ENCODE measurements around the gene RPL39. TPM values are rescaled to one million over a fixed set of nuclear protein-coding genes. Genes with fewer than 3 reads are reported as not detected.
A peak's percentile ranks its signal among the peaks of the same experiment; 100 is the strongest.

Gene RPL39
- total and polyA plus RNA-seq, 2 experiments from 2014 or later: 2,910 to 2,912 TPM

- H4K20me1 ChIP-seq (replicated peaks; ENCODE audit: insufficient read depth): no peaks in the 10 kb centered on the region
- Mint-ChIP-seq H3K9me3 (no peaks in the 10 kb centered on the region), H3K27me3 (ENCODE audit: insufficient read depth, low read depth, poor library complexity) (peaks cover 3% of the 10 kb centered on the region), H3K36me3 (ENCODE audit: low read depth) (peaks cover 33% of the 10 kb centered on the region), H3K27ac (no peak overlapping the region), H3K4me3 (no peak overlapping the region), H3K4me1 (no peaks in the 10 kb centered on the region)
- H2AFZ ChIP-seq: no peak overlapping the region
- H3K27me3 ChIP-seq (ENCODE audit: insufficient read depth): no peaks in the 10 kb centered on the region
- no peaks in the 10 kb centered on the region for H3K9me2 ChIP-seq (ENCODE audit: insufficient read depth)
- no peak overlapping the region for H3K4me2 ChIP-seq
- no peak for ATAC-seq
- no peak overlapping the region for H3K27ac ChIP-seq (ENCODE audit: low read depth)
- no peaks in the 10 kb centered on the region for H3K4me1 ChIP-seq (ENCODE audit: insufficient read depth)
- H3F3A ChIP-seq (replicated peaks; ENCODE audit: low read depth): no peaks in the 10 kb centered on the region
- H3K79me2 ChIP-seq (replicated peaks; ENCODE audit: insufficient read depth): no peaks in the 10 kb centered on the region
- H3K4me3 ChIP-seq: no peak overlapping the region
- H3K36me3 ChIP-seq (ENCODE audit: insufficient read depth): no peaks in the 10 kb centered on the region
- TF ChIP-seq ZNF114 (CRISPR knock-in tag; IDR thresholded peaks at IDR 0.05): no peak
- no peak for DNase-seq (ENCODE audit: low spot score)
These were observed 37.0 kb upstream of the RPL39 start for GRCh38 chrX:119828446-119828845.

DNA sequence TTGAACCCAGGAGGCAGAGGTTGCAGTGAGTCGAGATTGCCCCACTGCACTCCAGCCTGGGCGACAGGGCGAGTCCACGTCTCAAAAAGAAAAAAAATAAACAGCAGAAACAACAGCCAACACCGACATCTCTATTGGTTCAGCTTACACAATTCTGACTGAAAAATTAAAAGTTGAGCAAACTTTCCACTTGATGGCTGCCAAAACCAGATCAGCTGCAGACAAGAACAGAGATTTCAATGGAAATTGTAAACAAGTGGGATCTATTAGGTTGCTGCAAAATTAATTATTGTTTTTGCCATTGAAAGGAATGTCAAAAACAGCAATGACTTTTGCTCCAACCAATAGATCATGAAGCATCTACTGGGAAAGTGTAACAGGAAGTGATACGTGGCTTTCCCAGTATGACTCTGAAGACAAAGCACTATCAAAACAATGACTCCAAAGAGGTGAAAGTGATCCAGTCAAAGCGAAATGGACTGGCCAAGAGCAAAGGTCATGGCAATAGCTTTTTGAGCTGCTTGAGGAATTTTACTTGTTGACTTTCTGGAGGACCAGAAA is 35.0 kb upstream of the RPL39 start:
- no peaks in the 10 kb centered on the region for H3F3A ChIP-seq (replicated peaks; ENCODE audit: low read depth)
- no peaks in the 10 kb centered on the region for H3K4me1 Mint-ChIP-seq
- no peaks in the 10 kb centered on the region for H3K4me1 ChIP-seq (ENCODE audit: insufficient read depth)
- H3K79me2 ChIP-seq (replicated peaks; ENCODE audit: insufficient read depth): no peaks in the 10 kb centered on the region
- H3K9me2 ChIP-seq (ENCODE audit: insufficient read depth): no peaks in the 10 kb centered on the region
- no peak overlapping the region for H2AFZ ChIP-seq
- H4K20me1 ChIP-seq (replicated peaks; ENCODE audit: insufficient read depth): no peaks in the 10 kb centered on the region
- no peaks in the 10 kb centered on the region for H3K27me3 ChIP-seq (ENCODE audit: insufficient read depth)
- H3K36me3 ChIP-seq (ENCODE audit: insufficient read depth): no peaks in the 10 kb centered on the region
- DNase-seq (ENCODE audit: low spot score) (peak; percentile 5), ATAC-seq (no peak)
- H3K27me3 Mint-ChIP-seq (ENCODE audit: insufficient read depth, low read depth, poor library complexity): peaks cover 3% of the 10 kb centered on the region
- no peak overlapping the region for H3K4me2 ChIP-seq
- H3K4me3 ChIP-seq: no peak overlapping the region
- peaks cover 21% of the 10 kb centered on the region for H3K36me3 Mint-ChIP-seq (ENCODE audit: low read depth)
- no peak overlapping the region for H3K4me3 Mint-ChIP-seq
- no peak overlapping the region for H3K27ac Mint-ChIP-seq
- no peaks in the 10 kb centered on the region for H3K9me3 Mint-ChIP-seq
- no peak overlapping the region; the same call in 1 of the 2 replicates for H3K27ac ChIP-seq (ENCODE audit: low read depth)
- TF ChIP-seq, protein P1, sequence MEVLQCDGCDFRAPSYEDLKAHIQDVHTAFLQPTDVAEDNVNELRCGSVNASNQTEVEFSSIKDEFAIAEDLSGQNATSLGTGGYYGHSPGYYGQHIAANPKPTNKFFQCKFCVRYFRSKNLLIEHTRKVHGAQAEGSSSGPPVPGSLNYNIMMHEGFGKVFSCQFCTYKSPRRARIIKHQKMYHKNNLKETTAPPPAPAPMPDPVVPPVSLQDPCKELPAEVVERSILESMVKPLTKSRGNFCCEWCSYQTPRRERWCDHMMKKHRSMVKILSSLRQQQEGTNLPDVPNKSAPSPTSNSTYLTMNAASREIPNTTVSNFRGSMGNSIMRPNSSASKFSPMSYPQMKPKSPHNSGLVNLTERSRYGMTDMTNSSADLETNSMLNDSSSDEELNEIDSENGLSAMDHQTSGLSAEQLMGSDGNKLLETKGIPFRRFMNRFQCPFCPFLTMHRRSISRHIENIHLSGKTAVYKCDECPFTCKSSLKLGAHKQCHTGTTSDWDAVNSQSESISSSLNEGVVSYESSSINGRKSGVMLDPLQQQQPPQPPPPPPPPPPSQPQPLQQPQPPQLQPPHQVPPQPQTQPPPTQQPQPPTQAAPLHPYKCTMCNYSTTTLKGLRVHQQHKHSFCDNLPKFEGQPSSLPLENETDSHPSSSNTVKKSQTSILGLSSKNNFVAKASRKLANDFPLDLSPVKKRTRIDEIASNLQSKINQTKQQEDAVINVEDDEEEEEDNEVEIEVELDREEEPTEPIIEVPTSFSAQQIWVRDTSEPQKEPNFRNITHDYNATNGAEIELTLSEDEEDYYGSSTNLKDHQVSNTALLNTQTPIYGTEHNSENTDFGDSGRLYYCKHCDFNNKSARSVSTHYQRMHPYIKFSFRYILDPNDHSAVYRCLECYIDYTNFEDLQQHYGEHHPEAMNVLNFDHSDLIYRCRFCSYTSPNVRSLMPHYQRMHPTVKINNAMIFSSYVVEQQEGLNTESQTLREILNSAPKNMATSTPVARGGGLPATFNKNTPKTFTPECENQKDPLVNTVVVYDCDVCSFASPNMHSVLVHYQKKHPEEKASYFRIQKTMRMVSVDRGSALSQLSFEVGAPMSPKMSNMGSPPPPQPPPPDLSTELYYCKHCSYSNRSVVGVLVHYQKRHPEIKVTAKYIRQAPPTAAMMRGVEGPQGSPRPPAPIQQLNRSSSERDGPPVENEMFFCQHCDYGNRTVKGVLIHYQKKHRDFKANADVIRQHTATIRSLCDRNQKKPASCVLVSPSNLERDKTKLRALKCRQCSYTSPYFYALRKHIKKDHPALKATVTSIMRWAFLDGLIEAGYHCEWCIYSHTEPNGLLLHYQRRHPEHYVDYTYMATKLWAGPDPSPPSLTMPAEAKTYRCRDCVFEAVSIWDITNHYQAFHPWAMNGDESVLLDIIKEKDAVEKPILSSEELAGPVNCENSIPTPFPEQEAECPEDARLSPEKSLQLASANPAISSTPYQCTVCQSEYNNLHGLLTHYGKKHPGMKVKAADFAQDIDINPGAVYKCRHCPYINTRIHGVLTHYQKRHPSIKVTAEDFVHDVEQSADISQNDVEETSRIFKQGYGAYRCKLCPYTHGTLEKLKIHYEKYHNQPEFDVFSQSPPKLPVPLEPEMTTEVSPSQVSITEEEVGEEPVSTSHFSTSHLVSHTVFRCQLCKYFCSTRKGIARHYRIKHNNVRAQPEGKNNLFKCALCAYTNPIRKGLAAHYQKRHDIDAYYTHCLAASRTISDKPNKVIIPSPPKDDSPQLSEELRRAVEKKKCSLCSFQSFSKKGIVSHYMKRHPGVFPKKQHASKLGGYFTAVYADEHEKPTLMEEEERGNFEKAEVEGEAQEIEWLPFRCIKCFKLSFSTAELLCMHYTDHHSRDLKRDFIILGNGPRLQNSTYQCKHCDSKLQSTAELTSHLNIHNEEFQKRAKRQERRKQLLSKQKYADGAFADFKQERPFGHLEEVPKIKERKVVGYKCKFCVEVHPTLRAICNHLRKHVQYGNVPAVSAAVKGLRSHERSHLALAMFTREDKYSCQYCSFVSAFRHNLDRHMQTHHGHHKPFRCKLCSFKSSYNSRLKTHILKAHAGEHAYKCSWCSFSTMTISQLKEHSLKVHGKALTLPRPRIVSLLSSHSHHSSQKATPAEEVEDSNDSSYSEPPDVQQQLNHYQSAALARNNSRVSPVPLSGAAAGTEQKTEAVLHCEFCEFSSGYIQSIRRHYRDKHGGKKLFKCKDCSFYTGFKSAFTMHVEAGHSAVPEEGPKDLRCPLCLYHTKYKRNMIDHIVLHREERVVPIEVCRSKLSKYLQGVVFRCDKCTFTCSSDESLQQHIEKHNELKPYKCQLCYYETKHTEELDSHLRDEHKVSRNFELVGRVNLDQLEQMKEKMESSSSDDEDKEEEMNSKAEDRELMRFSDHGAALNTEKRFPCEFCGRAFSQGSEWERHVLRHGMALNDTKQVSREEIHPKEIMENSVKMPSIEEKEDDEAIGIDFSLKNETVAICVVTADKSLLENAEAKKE (CRISPR knock-in tag; IDR thresholded peaks at IDR 0.05): no peak
- TF ChIP-seq EZH2 (IDR thresholded peaks at IDR 0.05; ENCODE audit: low read depth, unreplicated experiment) (no peak), JUNB (IDR thresholded peaks at IDR 0.05; ENCODE audit: unreplicated experiment) (no peak), CTCF (conservative IDR thresholded peaks at IDR 0.05; ENCODE audit: low read depth in 2 of 2) (no peak), ETS1 (IDR thresholded peaks at IDR 0.05) (no peak), STAT1 (IDR thresholded peaks at IDR 0.05; ENCODE audit: unreplicated experiment) (no peak), ZNF331 (CRISPR knock-in tag; IDR thresholded peaks at IDR 0.05; ENCODE audit: low read depth) (no peak), CREB1 (CRISPR knock-in tag; IDR thresholded peaks at IDR 0.05; ENCODE audit: low read depth) (no peak), EZH2phosphoT487 (IDR thresholded peaks at IDR 0.05; ENCODE audit: unreplicated experiment) (no peak), NANOG (IDR thresholded peaks at IDR 0.05; ENCODE audit: borderline replicate concordance) (no peak)
